HL-60 (cell line): ENCODE data around the gene DDC.

Experiments used
- DNase-seq, 2 experiments: peaks; one replicate each; pipeline ENCODE4 v3.0.0-alpha.2; 2010 to 2020; ENCODE audit warnings: low read depth in 1 of 2, low spot score in 1 of 2
- H3K27ac ChIP-seq: fragments of 250-450 bp; sonication (Bioruptor Pico); replicated peaks from 2 replicates; pipeline ENCODE4 v1.5.1; 2020; ENCODE audit warnings: mild to moderate bottlenecking, moderate library complexity
- H3K27me3 ChIP-seq: fragments of 250-450 bp; sonication (Bioruptor Pico); 2 replicates; pipeline ENCODE4 v1.5.1; 2021; ENCODE audit warnings: mild to moderate bottlenecking, moderate library complexity; ENCODE audit not compliant: insufficient read depth, poor library complexity, severe bottlenecking
- H3K4me3 ChIP-seq: replicated peaks from 2 replicates; pipeline ENCODE4 v1.5.1; 2011; ENCODE audit warnings: mild to moderate bottlenecking, control low read depth, low read length; ENCODE audit not compliant: insufficient read depth
- CTCF ChIP-seq: IDR thresholded peaks from one replicate; pipeline ENCODE4 v1.5.1; 2011; ENCODE audit warnings: low read length, control low read depth, inconsistent platforms; ENCODE audit not compliant: insufficient read depth
- GABPA ChIP-seq: IDR thresholded peaks from 2 replicates; pipeline ENCODE4 v1.6.1; 2012; ENCODE audit warnings: low read depth
- POLR2AphosphoS5 ChIP-seq: IDR thresholded peaks from 2 replicates; pipeline ENCODE4 v1.6.1; 2012; ENCODE audit warnings: low read depth
- SPI1 ChIP-seq: IDR thresholded peaks from 2 replicates; pipeline ENCODE4 v1.6.1; 2012; ENCODE audit warnings: low read depth, mild to moderate bottlenecking, borderline replicate concordance
- TF ChIP-seq, protein P1 (sequence below): IDR thresholded peaks from 2 replicates; pipeline ENCODE4 v1.6.1; 2012; ENCODE audit warnings: low read depth; ENCODE audit not compliant: insufficient replicate concordance

Gene DDC

DNA sequence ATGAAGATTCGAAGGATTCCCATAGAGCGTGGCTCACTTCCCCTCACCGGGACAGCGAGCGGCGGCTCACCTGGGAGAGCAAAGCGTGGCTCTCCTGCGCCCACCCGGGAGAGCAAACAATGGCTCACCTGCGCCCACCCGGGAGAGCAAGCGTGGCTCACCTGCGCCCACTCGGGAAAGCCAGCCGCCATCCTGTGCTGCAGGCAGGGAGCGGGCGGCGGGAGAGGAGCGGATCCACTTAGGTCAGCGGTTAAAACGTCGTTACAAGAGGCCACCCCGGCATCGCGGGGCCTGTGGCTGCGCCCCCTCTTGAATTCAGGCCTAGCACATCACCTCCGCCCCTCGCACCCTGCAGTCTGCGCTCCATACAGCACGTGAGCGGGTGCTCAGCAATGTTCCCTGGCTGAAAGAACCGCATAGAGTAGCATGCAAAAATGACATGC lies 114.6 kb downstream of the DDC start:
- TF ChIP-seq SPI1, result 0 out of 2 replicates have a peak, but pooled peaks have one; percentile 17
- TF ChIP-seq CTCF, result no peak
- DNase-seq, result peak in 1 of 2 experiments; percentile 9
- Histone ChIP-seq H3K27me3 (no peaks in the 10 kb centered on the region), H3K4me3 (peak overlapping the region; percentile 97), H3K27ac (peak overlapping the region; percentile 90)

DNA sequence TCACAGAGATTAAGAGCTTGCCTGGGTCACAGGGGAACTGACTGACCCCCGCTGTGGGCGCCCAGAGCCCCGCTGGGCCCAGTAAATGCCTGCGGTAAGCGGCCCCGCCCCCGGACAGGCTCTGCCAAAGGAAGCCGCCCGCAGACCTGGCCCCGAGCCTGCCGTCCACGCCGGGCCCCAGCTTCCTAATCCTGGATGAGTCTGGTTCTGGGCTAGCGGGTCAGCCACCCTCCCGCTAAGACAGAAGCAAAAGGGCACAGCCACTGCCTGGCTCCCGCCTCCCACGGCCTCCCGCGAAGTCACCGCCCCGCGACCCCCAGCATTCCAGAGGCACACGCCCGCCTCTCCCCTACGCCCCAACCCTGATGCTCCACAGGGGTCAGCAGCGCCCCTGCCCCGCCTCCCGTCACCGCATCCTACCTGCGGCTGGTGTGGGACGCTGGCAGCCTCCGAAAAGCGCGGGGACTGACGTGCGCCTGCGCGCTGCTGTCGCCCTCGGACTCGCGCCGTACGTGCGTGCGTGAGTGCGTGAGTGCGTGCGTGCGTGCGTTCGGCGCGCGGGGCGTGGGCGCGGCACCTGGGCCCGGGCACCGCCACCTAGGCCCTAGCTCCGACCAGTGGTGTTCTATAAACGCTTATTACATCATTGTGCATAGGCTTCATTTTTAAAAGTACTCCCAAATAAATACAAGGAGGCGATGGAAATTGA lies 115.2 kb downstream of the DDC start, which contains the start of gene FIGNL1:
TSS of gene FIGNL1 (minus strand) at position 470 of the 709 bp plus-strand sequence. CDS start 3,063 bp downstream, outside the sequence.
- Histone ChIP-seq H3K27ac (peak within 1 kb of the TSS; percentile 90), H3K27me3 (no peaks in the 10 kb centered on the region), H3K4me3 (peak within 1 kb of the TSS; percentile 97)
- peak; percentile 81 to 87 for DNase-seq
- no peak for TF ChIP-seq CTCF
- TF ChIP-seq POLR2AphosphoS5, result peak; percentile 86
- TF ChIP-seq, protein P1, sequence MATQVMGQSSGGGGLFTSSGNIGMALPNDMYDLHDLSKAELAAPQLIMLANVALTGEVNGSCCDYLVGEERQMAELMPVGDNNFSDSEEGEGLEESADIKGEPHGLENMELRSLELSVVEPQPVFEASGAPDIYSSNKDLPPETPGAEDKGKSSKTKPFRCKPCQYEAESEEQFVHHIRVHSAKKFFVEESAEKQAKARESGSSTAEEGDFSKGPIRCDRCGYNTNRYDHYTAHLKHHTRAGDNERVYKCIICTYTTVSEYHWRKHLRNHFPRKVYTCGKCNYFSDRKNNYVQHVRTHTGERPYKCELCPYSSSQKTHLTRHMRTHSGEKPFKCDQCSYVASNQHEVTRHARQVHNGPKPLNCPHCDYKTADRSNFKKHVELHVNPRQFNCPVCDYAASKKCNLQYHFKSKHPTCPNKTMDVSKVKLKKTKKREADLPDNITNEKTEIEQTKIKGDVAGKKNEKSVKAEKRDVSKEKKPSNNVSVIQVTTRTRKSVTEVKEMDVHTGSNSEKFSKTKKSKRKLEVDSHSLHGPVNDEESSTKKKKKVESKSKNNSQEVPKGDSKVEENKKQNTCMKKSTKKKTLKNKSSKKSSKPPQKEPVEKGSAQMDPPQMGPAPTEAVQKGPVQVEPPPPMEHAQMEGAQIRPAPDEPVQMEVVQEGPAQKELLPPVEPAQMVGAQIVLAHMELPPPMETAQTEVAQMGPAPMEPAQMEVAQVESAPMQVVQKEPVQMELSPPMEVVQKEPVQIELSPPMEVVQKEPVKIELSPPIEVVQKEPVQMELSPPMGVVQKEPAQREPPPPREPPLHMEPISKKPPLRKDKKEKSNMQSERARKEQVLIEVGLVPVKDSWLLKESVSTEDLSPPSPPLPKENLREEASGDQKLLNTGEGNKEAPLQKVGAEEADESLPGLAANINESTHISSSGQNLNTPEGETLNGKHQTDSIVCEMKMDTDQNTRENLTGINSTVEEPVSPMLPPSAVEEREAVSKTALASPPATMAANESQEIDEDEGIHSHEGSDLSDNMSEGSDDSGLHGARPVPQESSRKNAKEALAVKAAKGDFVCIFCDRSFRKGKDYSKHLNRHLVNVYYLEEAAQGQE, result peak; percentile 9

DNA sequence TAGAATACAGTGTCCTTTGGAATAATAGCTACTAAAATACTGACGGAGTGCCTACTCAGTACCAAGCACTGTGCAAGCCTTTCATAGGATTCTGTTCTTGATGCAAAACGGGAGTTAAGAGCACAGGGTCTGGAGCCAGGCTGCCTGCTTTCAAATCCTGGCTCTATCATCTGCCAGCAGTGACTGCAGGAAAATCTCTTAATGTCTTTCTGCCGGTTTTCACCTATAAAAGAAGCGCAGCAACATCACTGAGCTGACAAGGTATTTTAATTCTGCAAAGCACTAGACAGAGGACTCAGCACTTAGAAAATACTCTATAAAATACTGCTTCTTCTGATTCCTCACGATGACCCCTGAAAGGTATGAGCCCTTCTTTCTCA lies 115.7 kb downstream of the DDC start:
- no peak for TF ChIP-seq POLR2AphosphoS5
- no peak for TF ChIP-seq SPI1
- no peak for TF ChIP-seq CTCF
- TF ChIP-seq GABPA, result no peak
- no peak for DNase-seq
- no peaks in the 10 kb centered on the region for H3K27me3 ChIP-seq
- H3K4me3 ChIP-seq, result peak overlapping the region; percentile 97
- peak overlapping the region; percentile 90 for H3K27ac ChIP-seq

- TF ChIP-seq POLR2AphosphoS5 (no peak), CTCF (no peak), GABPA (no peak), SPI1 (no peak)
- TF ChIP-seq, protein P1, result no peak
- Histone ChIP-seq H3K27me3 (no peaks in the 10 kb centered on the region), H3K4me3 (peak overlapping the region; percentile 97), H3K27ac (no peak overlapping the region)
- DNase-seq, result no peak
Measured at GRCh38 chr7:50448823-50449222, 116.4 kb downstream of the DDC start.
